ENCODE results near the gene ZNF592.
"Not testable (repeated sequence)": the region's sequence is repeated elsewhere in the genome, so short reads cannot be mapped to it uniquely, and the experiment has no call there.

The ZNF592 gene

DNA sequence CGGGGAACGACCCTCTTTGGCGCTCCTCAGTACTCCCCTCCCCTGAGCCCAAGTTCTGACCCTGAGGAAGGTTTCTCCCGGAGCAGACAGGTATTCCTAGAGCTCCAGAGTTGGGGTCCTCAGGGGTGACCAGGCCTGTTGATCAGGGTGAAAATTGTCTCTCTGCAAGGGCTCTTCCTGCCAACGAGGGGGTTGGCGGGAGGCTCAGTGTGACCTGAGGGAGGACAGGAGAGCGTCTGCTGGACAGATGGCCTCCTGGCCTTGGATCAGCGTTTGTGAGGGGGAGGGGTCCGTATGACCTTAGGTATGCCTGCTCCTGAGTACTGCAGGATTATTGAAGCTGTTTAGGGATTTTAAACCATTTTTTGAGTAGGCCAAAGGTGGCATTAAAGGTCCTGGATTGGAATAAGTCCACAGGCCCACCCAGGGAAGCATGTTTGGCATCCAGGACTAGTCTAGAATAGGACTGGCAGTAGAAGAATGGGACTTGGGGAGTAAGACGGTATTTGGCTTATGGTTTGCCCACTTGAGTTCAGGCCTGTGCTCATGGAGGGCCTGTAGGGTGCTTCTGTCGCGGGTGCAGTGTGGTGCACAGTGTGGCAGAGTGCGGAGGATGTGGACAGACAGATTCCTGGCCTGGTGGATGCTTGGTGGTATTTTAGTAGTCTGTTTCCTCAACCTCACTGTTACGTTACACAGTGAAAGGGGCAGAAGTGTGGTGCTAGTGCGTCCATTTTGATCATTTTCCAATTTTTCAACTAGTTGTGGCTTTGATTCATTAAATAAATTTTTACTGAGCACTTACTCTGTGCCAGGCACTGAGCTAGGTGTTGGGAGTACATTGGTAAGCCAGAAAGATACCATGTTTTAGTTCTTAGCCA is 959 bp downstream of the ZNF592 start:
- DNase-seq (ENCODE audit: low spot score): no peak

DNA sequence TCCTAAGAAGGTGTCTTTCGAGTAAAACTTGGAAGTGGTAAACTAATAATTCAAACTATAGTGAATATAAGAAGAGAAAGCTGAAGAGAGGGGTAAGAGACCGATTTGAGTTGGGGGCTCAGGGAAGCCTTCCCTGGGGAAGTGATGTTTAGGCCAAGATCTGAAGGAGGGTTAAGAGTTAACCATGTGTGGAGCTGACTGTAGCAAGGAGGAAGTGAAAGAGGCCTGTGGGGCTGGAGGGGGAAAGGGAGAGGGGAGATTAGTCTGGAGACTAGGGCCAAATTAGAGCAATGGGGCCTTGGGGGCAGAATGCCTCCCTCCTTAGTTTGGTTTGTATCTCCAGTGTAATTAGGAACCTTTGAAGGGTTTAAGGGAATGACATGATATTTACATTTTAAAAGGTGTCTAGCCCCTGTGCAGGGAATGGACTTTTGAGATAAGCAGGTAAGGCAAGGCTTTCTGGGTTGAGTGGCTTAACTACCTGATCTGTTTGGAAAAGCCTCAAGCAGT is 2.2 kb downstream of the ZNF592 start:
- DNase-seq (ENCODE audit: low spot score): no peak

DNA sequence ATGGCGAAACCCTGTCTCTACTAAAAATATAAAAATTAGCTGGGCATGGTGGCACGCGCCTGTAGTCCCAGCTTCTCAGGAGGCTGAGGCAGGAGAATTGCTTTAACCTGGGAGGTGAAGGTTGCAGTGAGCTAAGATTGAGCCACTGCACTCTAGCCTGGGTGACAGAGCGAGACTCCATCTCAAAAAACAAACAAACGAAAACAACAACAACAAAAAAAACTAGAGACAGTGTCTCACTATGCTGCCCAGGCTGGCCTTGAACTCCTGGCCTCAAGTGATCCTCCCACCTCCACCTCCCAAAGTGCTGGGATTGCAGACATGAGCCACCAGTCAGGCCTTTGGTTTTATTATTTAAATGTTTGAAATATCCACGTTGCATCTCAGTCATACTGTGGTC is 3.3 kb downstream of the ZNF592 start:
- DNase-seq (ENCODE audit: low spot score): not testable (repeated sequence)

DNA sequence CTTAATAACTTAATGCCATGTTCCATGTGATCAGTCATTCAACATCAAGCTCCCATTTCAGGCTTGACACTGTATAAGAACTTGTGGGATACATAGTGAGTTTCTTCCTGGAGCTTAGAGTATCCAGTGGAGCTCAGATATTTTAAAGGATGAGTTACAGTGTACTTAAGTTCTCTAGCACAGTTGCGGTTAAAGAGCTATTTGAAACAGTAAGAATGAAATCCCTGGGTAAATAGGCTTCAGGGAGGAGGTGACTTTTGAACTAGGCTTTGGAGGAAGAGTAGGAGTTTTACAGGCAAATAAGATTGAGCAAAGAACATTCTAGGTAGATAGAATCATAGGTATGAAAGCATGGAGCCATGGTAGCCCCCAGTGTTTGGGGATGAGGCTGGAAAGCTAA is 3.8 kb downstream of the ZNF592 start:
- no peak for DNase-seq (ENCODE audit: low spot score)

DNA sequence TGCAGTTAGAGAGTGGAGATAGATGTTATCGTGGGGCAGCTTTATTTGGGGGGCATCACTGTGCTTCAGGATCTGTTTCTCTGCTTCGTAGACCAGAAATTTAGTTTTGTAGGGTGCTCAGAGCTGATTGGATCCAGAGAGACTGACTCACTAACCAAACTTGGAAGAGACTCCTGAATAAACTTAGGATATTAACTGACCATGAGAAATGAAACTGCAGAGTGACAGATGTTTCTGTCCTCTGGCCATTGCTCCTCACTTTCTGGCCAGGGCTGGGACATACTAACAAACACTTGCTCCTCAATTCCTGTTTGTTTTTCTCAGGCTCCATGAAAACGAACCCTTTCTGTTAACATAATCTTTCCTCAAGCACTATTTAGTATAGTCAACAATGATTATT is 4.3 kb downstream of the ZNF592 start:
- no peak for DNase-seq (ENCODE audit: low spot score)

DNA sequence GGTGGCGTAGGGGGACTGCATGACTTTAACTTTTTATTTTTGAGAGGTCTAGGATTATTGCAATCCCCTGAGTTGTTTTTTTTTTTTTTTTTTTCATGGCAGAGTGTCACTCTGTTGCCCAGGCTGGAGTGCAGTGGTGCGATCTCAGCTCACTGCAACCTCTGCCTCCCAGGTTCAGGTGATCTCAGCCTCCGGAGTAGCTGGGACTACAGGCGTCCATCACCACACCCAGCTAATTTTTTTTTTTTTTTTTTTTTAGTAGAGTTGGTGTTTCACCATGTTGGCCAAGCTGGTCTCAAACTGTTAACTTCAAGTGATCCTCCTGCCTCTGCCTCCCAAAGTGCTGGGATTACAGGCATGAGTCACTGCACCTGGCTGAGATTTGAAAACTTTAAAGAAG is 6.5 kb downstream of the ZNF592 start:
- DNase-seq (ENCODE audit: low spot score): not testable (repeated sequence)

DNA sequence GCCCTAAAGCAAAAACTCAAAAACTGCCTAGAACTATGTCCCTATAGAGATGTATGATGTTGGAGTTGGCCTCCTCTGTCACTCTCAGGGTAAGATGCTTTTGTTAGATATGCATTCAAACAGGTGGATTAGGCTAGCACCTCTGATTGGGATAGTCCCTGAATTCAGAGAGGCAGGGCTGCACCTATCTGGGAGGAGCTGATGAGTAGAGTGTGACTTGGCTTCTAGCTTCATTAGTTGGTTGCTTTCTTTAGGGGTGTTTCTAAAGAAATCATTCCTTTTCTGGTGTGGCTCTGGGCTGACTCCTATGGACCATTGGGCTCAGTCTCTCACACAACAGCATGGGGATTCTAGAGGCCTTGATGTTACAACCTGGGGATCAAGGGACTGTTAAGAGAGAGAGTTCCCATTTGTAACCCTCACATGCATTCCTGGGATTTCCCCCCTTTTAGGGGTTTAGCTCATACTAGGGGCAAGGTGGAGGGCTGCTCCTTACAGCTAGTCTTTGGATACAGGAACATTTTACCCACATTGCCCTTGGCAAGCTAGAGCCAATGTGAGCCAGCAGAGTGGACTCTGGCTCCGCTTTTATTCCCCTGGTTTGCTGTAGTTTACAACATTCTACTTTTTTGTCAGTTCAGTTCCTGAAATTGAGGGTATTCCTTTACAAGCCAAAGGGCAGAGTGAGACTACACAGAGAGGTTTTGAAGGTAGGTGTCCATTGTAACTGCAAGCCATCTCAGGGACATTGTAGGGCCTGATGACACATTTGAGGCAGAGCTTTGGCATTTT is 7.5 kb downstream of the ZNF592 start:
- no peak for DNase-seq (ENCODE audit: low spot score)

DNA sequence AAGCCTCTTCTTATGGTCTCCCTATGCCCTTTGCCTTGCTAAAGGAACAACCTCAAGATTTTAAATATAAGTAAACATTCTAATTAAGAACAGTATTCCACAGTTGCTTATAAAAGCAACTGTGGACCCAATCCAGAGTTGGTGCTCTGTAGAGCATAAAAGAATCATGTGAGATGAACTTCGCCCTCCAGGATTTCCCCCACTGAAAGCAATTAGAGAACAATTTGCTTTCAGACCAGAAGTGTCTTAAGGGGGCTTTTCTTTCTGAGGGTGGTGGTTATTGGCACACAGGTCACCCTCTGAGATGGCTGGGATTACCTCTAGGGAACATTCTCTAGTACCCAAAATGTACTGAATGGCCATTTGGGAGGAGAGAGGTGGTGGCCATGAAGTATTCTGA is 10.6 kb downstream of the ZNF592 start:
- DNase-seq (ENCODE audit: low spot score): no peak

DNA sequence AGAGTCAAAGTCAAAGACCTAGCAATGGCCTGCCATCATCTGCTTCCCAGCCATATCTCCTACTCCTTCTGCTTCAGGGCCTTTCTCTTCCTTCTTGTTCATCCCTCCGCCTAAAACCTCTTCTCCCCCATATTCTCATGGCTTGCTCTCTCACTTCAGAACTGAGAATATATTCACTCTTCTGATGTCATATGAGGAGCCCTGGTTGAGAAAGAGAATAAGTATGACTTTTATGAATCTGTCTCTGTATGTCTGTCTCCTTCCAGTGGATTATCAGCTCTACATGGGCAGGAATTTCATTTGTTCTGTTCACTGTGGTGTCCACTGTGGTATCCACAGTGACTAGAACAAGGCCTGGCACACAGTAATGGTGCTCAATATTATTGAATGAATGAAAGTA is 11.8 kb downstream of the ZNF592 start:
- no peak for DNase-seq (ENCODE audit: low spot score)

DNA sequence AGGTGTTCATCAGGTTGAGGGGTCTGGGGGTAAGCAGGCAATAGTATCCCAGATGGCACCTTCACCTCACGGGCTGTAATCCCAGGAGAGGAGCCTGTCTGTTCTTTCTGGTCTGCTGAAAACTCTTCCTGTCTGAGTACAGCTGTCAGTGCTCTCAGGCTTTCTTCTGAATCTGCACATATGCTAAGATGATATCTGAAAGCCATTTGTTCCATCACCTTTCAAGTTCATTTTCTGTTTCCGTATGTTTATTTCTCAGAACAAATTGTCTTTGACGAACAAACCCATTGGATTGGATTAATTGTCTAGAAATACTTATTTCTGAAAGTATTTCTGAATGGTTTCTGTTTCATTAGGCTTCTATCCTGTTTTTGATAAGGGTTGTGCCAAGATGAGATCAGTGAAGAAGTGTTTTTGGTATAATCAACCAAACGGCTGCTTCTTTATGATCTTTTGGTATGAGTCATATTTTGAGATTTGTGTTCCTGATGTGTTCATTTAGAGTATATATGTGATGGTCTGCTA is 13.3 kb downstream of the ZNF592 start:
- no peak for DNase-seq (ENCODE audit: low spot score)

DNA sequence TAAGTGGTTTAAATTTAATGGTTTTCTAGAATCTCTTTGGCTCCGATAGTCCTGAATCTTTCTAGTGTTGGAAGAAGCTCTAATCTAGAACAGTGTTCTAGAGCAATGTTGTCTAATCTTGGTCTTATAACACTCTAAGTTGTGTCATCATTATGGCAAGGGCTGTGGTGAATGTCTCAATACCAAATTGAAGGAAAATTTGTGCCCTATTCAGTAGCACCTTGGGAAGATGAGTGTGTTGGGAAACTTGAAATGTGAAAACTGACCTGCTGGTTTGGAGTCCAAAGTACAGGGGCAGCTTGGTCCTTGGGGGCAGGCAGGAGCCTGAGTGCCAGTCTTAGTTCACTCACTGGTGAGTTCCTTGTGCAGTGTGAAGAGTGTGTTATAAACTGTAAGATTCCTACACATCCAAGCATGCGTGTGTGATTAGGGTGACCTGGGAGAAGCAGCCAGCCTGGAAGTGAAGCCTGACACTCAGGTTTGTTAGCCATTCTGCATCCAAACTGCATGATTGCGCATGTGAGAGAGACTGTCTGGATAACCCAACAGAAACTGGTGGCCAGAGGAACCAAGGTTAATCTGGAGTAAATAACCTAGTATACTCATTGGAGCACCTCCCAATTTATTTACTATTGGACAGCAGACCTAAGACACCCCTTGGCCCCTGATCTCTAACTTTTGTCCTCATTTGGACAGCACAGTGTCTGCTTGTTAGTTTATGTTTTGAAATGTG is 14.6 kb downstream of the ZNF592 start:
- DNase-seq (ENCODE audit: low spot score): no peak

DNA sequence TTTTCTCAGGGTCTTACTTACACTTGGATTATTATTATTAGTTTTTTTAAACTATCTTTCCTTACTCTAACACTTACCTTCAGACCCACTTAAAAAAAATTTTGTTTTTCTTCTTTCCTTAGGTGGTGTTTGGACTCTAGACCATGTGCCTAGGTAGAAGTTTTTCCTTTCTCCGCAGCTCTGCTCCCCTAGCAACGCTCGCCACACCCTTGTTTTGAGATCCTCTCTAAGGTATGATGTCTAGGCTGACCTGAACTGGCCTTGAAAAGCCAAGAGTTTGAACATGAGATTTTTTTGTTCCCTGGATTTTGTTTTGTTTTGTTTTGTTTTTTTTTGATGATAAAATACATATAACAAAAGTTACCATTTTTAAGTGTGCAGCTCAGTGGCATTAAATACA is 16.2 kb downstream of the ZNF592 start:
- DNase-seq (ENCODE audit: low spot score): no peak

DNA sequence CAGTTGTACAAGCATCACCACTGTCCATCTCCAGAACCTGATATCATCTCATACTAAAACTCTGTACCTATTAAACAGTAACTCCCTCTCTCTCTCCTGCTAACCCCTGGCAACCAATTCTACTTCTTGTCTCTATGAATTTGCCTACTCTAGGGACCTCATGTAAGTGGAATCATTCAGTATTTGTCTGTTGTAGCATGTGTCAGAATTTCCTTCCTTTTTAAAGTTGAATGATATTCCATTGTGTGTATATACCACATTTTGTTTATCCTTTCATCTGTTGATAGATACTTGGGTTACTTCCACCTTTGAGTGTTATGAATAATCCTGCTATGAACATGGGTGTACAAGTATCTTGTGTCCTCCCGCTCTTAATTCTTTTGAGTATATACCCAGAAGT is 16.6 kb downstream of the ZNF592 start:
- no peak for DNase-seq (ENCODE audit: low spot score)

DNA sequence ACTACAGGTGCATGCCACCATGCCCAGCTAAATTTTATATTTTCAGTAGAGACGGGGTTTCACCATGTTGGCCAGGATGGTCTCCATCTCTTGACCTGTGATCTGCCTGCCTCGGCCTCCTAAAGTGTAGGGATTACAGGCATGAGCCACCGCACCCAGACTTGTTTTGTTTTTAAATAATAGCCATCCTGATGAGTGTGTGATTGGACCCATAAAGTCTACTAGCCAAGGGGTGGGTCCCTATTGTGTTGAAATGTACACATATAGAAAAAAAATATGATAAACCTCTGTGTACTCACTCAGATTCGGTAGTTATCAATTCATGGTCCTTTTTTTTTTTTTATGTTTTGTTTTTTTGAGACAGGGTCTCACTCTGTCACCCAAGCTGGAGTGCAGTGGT is 17.3 kb downstream of the ZNF592 start:
- no peak for DNase-seq (ENCODE audit: low spot score)

DNA sequence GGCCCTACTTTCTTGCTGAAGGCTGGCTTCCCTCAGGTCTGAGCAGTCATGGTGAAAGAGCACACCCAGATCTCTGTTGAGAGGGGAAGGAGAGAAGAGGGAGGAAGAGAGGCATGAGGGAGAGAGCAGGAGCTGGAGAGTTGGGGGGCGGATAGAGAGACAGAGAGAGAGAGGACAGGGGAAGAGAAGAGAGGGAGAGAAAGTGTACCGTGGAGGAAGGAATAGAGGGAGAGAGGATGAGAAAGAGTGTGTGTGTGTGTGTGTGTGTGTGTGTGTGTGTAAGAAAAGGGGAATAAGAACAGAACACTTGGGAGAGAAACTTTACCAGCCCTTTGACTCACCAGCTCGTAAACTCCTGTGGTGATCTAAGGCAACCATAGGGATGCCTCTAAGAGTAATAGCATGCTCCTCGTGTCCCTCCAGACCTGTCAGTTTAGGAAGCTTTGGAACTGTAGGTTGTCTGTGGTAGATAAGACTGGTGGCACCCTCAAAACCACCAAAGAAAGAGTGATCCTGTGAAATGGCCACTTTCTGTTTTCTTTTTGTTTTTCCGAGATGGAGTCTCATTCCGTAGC is 18.2 kb downstream of the ZNF592 start:
- no peak for DNase-seq (ENCODE audit: low spot score)

DNA sequence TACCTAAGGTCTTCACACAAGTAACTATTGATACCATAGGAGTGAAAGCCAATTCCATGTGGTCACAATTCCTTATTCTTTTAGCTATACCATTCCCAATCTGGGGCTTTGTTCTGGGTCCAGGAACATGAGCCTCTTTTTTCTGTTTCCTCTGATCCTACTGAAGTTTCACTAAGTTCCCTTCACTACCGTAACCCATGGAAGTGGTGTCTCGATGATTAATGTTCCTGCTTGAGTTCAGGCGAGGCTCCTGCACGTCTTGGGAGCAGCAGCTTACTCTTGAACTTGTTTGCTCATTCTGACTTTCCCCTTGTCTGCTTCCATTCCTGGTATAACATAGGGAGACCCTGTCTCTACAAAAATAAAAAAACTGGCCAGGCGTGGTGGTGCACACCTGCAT is 23.6 kb downstream of the ZNF592 start:
- DNase-seq (ENCODE audit: low spot score): no peak

DNA sequence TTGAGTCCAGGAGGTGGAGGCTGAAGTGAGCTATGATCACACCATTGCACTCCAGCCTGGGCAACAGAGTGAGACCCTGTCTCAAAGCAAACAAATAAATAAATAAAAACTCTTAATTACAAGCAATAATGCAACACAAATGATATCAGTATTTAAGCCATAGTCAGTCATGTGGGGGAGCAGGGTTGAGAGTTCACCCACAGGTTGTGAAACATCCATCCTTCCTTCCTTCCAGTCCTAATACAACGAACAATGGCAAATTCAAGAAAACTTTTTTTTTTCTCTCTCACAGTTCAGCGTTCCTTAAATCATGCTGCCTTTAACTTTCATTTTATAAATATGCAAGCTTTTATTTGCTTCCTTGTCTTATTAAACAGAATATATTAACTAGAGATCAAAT is 24.1 kb downstream of the ZNF592 start:
- no peak for DNase-seq (ENCODE audit: low spot score)

DNA sequence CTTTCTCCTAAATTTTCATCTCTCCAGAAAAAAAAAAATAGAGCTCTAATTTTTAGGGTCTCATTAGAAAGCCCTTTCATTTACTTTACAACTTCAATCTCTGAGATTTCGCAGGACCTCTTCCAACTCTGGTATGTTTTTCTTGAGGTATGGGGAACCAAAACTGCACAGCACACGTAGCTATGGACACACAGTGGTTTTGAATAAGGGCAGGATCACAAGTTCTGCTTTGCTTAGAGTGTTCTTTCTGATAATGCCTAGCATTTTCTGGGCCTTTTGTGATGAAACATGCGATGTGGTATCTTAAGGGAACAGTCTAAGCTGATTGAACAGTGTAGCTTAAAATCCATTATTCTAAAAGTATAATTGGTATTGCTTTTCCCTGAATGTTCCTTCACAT is 25.3 kb downstream of the ZNF592 start:
- no peak for DNase-seq (ENCODE audit: low spot score)

DNA sequence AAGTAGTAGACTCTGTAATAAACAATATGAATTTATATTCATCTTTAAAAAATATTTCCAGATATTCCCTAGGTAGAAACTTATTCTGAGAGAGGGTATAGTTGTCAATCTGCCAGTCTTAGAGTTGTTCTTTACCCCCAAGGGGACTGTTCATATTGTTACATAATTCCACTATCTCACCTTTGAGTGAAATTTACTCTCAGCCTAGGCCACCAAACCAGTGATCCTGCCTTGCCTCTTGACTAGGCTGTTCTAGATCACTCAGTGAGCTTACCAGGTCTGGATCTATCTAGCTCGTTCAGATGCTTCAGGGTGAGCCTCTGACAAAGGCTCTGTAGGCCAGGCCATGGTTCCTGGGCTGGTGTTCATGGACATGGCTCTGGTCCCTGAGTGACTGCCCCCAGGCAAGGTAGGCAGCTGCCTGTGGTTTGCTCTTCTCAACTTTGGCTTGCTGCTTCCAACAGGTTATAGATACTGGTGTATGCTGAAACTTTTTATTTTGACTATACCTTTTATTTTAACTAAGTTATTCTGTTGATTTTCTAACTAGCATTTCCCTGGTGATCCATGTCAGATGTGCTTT is 27.6 kb downstream of the ZNF592 start:
- DNase-seq (ENCODE audit: low spot score): no peak

DNA sequence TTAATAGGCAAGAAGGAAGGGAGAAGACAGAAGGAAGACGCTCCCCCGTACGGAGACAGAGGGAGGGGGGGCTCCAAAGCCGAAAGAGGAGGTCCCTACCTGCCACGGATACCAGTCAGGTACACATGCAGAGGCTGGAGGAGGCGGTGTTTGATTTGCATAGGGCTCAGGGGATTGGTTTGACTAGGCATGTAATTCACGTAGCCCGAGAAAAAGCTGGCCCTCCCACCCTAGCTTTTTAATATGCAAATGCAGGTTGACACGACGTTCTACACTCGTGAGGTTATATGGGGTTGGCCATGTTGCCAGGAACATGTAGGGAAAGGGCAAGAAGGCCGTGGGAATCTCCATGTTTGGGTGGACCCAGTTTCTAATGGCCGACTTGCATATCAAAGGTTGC is 29.8 kb downstream of the ZNF592 start:
- no peak for DNase-seq (ENCODE audit: low spot score)

DNA sequence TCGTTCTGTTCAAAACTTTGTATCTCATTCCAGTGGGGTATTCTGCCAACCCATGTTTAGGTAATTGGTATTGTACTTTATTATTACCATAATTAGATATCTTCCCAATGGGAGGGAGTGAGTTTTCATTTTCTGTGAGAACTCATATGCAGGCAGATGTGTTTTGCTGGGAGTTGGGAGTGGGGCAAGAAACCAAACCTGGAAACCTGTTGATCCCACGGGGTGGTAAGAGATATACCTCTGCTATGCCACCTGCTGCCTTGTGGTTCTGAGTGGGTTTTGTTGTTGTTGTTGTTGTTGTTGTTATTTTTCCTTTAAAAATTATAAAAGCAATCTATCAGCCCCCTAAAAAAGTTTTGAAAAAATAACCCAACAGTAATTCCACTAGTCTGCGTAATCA is 32.1 kb downstream of the ZNF592 start:
- DNase-seq (ENCODE audit: low spot score): no peak

DNA sequence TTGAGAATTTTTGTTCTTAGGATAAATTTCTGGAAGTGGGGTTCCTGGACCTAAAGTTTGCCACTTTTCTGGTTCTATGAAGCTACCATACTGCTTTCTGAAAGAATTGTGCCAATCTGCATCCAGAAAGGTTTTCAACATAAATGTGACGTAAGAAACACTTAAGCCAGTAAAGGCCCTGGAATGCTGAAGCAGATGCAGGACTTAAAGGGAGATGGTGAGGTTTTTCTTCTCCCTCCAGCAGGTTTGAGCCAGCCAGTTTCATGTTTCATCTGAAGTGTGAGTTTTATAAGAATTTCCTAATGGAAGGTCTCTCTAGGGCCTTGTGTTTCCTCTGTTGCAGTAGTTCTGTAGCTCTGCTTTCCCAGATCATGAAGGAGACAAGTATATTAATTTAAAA is 33.1 kb downstream of the ZNF592 start:
- no peak for DNase-seq (ENCODE audit: low spot score)
